Transverse colon (tissue), 4 donors: ENCODE data around the gene MAPKAPK2.

Experiments used
- EP300 ChIP-seq: sonication (generic); formaldehyde crosslinking; IDR thresholded peaks from one replicate; pipeline ENCODE4 v1.6.1; 2017; ENCODE audit warnings: antibody characterized with exemption, low read depth
- POLR2A ChIP-seq: fragments of 450-650 bp; IDR thresholded peaks from one replicate; pipeline ENCODE4 v1.6.1; 2016; ENCODE audit warnings: antibody characterized with exemption, mild to moderate bottlenecking, moderate library complexity
- POLR2AphosphoS5 ChIP-seq, 3 donors: sonication (generic); formaldehyde crosslinking; IDR thresholded peaks; one replicate each; pipeline ENCODE4 v1.6.1; 2016; ENCODE audit warnings: antibody characterized with exemption in 3 of 3
- TF ChIP-seq, protein P1 (sequence below), 5 experiments: fragments of 200-600 bp in 3 of 5; fragments of 450-650 bp in 2 of 5; sonication (generic) in 3 of 5; IDR thresholded peaks; 1 replicate in 2 of 5; 2 replicates in 3 of 5; pipeline ENCODE4 v1.5.1; 2016 to 2017; ENCODE audit warnings: antibody characterized with exemption in 5 of 5, inconsistent platforms in 3 of 5, mild to moderate bottlenecking in 2 of 5, moderate library complexity in 1 of 5

DNA sequence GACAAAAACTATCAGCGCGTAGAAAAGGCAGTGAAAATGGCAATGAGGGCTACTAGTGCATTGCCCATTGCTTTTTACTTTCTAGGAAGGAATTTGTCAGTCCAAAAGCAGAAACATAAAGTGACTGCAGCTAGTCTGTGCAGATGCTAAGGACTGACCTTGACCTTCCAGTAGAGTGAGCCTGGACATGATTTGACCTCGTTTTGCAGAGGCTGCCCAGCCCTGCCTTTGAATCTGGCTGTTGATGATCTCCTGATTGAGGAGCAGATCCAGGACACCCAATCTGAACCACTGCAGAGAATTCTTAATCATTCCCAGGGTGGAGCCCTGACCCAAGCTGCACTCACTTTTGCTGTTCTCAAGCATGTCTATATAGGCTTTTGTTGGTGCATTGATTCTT is 27.8 kb upstream of the MAPKAPK2 start:
- no peak for TF ChIP-seq POLR2A
- TF ChIP-seq, protein P1, sequence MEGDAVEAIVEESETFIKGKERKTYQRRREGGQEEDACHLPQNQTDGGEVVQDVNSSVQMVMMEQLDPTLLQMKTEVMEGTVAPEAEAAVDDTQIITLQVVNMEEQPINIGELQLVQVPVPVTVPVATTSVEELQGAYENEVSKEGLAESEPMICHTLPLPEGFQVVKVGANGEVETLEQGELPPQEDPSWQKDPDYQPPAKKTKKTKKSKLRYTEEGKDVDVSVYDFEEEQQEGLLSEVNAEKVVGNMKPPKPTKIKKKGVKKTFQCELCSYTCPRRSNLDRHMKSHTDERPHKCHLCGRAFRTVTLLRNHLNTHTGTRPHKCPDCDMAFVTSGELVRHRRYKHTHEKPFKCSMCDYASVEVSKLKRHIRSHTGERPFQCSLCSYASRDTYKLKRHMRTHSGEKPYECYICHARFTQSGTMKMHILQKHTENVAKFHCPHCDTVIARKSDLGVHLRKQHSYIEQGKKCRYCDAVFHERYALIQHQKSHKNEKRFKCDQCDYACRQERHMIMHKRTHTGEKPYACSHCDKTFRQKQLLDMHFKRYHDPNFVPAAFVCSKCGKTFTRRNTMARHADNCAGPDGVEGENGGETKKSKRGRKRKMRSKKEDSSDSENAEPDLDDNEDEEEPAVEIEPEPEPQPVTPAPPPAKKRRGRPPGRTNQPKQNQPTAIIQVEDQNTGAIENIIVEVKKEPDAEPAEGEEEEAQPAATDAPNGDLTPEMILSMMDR (IDR thresholded peaks at IDR 0.05): no peak
- TF ChIP-seq EP300: no peak
- no peak for TF ChIP-seq POLR2AphosphoS5 (IDR thresholded peaks at IDR 0.05)
